GM18858 (cell line): Measurements from ENCODE around the gene WDR5B.
A peak's percentile ranks its signal among the peaks of the same experiment; 100 is the strongest.

Experiments
- ATAC-seq: cut with Tn5 transposase; IDR thresholded peaks from one replicate; pipeline ENCODE4 v1.9.1; 2021; ENCODE audit not compliant: unreplicated experiment

Gene WDR5B

GRCh38 chr3:122410111-122410510, 5.8 kb downstream of the WDR5B start:
- no peak for ATAC-seq

DNA sequence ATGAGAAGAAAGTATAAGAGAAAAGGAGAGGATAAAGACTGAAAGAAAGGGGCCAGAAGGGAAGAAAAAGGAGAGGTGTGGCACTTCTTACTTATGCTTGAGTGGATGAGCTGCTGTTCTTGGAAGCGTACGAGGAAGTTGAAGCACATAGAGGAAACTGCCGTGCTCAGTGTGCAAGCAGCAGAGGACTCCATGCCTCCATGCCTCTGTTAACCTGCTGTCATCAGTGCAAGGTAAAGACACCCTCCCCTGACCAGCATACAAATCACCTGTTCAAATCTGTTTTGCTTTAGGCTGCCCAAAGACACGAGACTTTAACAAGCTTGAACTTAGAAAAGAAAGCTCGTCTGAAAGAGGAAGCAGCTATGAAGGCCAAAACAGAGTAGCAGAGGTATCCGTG, 6.4 kb downstream of the WDR5B start:
- ATAC-seq = no peak

DNA sequence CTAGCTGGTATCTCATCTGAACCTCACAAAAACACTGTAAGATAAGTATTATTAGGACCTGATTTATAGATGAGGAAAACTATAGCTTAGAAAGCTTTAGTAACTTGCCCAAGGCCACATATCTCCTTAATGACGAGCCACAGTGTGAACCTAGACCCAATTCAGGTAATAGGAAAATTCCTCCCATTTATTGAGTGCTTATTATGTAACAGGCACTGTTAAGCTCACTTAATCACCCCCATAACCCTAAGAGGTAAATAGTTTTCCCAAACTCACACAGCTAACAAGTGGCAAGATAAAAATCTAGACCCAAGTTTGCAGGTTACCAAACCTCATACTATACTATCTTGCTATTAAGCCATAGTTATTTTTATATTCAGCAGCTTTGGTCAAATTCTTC, 7.9 kb downstream of the WDR5B start:
- no peak for ATAC-seq

- no peak for ATAC-seq
These were observed 9.7 kb downstream of the WDR5B start for GRCh38 chr3:122406198-122406597.

GRCh38 chr3:122405015-122405414, 10.8 kb downstream of the WDR5B start:
- no peak for ATAC-seq

DNA sequence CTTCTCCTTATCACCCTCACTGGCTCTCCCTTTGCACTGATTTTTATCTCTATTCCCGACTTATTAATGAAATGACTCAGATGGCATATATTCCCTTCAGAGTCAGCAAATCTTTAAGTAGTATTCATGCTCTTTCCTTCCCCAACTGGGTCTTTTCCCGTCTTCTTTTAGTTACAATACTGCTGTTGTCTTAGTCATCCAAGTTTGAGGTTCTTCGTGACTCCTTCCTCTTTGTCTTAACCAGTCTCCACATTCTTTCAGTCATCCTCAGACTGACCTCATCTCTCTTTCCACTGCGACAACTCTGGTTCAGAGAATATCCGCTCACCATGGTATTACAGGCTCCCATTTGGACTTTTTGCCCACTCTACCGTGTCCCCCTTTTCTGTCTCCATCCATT, 12.4 kb downstream of the WDR5B start:
- ATAC-seq = no peak

GRCh38 chr3:122398920-122399319, 16.9 kb downstream of the WDR5B start:
- no peak for ATAC-seq

DNA sequence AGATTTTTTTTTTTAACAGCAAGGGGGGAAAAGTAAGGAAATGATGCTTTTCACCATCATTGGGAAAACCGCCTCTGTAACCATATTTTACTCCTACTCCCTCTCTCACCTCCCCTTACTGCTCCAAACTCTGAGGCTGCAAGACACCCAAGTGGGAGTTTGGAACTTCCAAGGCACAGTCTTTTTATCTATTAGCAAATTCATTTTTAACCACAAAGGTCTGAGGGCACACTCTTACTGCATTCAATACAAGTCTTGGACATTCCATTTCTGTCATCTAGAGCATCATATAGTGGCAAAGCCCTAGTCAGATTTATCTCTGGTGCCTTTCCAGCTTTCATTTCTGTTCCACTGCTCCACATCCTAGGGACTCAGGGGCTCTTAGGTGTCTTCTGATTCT, 18.7 kb downstream of the WDR5B start:
- no peak for ATAC-seq

- no peak for ATAC-seq
These were observed 19.4 kb downstream of the WDR5B start for GRCh38 chr3:122396511-122396910.

DNA sequence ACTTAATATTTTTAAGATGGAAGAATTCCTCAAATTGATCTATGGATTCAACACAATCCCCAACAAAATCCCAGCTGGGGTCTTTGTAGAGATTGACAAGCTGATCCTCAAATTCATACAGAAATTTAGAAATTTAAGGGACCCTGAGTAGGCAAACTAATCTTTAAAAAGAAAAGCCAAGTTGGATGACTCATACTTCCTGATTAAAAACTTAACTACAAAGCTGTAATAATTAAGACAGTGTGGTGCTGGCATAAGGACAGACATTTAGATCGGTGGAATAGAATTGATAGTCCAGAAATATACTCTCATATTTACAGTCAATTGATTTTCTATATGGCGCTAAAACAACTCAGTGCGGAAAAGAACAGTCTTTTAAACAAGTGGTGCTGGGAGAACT, 20.3 kb downstream of the WDR5B start:
- ATAC-seq = no peak

- ATAC-seq = no peak
These were observed 21.7 kb downstream of the WDR5B start for GRCh38 chr3:122394173-122394572.

DNA sequence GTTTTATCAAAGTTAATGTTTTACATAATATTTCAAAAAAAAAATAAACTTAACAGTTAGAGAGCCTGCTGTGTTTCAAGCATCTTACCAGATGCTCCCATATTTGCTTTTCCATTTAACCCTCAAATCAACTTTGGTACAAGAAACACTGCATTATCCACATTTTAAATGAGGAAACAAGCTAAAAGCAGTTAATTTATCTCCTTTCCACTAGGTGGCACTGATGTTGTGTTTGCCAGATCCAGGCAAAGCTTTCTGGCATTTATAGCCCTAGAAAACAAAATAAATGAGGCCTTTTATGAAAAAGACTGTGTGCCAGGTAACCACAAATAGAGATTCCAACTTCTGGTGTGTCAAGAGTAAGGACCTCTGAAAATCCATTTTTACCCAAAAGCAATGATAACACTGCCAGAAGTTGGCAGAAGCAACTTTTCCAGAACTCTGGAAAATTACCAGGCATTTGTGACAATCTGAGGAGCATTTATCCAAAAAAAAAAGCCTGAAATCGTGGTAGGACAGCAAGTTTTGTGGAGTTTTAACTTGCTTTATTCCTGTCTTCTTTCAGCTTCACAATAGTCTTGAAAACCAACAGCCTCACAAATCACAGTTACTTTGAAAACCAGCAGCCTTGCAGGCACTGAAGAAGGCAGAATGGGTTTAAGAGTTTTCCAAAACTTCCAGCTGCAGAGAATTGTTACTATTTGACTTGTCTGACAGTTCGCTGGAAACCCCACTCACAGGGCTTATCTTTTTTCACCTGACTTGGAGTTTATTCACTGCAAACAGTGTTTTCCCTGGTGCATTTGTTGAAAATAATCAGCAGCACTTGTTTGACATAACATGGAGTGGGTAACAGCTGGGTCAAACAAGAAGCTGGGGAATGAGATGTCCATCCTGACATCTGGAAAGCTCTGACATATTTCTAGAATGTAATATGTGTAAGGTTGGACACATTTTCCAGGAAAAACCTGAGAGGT, 22.7 kb downstream of the WDR5B start:
- no peak for ATAC-seq

- no peak for ATAC-seq
These were observed 24.0 kb downstream of the WDR5B start for GRCh38 chr3:122391681-122392446.

- ATAC-seq = no peak
These were observed 25.2 kb downstream of the WDR5B start for GRCh38 chr3:122390665-122391064.

- ATAC-seq = no peak
These were observed 26.0 kb downstream of the WDR5B start for GRCh38 chr3:122389892-122390291.

DNA sequence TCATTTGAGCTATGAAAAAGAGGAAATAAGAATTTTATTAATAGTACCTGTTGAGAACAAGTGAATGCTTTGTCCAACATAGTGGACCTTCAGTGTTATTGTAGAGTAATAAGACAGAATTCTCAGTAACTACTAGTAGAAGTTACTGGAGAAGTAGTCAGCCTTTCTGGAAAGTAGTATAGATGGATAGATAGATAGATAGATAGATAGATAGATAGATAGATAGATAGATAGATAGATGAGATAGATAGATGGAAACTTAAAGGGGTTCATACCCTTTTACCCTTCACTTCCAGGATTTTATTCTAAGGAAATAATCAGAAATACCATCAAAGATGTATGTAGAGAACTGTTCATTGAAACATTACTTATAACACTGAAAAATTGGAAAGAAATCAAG, 26.7 kb downstream of the WDR5B start:
- no peak for ATAC-seq

- no peak for ATAC-seq
These were observed 28.2 kb downstream of the WDR5B start for GRCh38 chr3:122387709-122388108.

GRCh38 chr3:122383771-122384697, 31.8 kb downstream of the WDR5B start, which contains the start of gene FAM162A:
Gene FAM162A (plus strand): TSS chr3:122384182. CDS start chr3:122384266, 84 bp downstream.
- ATAC-seq = peak; percentile 81

DNA sequence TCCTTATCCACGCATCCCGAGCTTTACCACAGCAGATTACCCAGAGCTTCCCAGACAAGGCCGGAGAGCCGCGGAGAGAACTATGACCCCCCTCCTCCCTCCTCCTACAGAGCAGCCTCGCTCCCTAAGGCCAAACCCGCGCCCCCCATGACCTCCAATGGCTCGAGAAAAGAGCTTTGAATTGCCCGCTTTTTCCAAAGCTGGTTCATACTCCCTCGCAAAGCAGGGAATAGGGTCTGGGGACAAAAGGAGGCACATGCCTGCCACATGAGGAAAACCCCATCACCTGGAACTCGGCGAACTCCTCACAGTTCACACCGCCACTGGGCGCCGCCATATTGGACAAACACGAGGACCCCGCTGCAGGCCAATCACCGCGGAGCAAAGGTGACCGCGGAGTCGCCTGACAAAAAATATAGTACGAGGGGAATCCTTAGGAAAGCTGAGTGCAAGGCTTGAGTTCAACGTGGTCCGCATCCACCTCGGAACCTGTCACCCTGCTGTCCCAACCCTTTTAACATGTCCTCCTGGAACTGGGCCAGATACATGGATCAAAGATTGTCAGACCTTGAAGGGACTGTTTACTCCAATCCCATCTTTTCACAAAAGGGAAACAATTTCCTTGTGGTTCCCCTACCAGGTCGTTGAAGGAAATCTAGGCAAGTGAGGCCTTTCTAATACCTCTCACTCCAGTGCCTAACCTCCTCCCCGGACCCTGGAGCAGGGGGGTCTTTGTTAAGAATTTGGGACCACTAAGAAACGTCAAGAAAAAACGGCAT, 32.8 kb downstream of the WDR5B start, which contains the start of gene MIX23:
Gene MIX23, minus strand, starts transcription at position 344 of the 779 bp plus-strand sequence. Its CDS starts 7 bp downstream, at position 337.
- ATAC-seq = no peak

- no peak for ATAC-seq
These were observed 37.9 kb downstream of the WDR5B start for GRCh38 chr3:122377975-122378374.
